Sigmoid colon (tissue), 3 donors: Measurements from ENCODE around the gene TNS2.

Experiments used
- POLR2A ChIP-seq, 2 donors: fragments of 450-650 bp; IDR thresholded peaks; one replicate each; pipeline ENCODE4 v1.6.1; 2016; ENCODE audit warnings: antibody characterized with exemption in 2 of 2, mild to moderate bottlenecking in 2 of 2, moderate library complexity in 2 of 2
- TF ChIP-seq, protein P1 (sequence below), 4 experiments: fragments of 450-650 bp in 3 of 4; fragments of 200-600 bp in 1 of 4; IDR thresholded peaks; one replicate each; pipeline ENCODE4 v1.5.1; 2016 to 2019; ENCODE audit warnings: antibody characterized with exemption in 4 of 4, mild to moderate bottlenecking in 3 of 4, moderate library complexity in 2 of 4

- no peak for TF ChIP-seq POLR2A (IDR thresholded peaks at IDR 0.05)
- TF ChIP-seq, protein P1, sequence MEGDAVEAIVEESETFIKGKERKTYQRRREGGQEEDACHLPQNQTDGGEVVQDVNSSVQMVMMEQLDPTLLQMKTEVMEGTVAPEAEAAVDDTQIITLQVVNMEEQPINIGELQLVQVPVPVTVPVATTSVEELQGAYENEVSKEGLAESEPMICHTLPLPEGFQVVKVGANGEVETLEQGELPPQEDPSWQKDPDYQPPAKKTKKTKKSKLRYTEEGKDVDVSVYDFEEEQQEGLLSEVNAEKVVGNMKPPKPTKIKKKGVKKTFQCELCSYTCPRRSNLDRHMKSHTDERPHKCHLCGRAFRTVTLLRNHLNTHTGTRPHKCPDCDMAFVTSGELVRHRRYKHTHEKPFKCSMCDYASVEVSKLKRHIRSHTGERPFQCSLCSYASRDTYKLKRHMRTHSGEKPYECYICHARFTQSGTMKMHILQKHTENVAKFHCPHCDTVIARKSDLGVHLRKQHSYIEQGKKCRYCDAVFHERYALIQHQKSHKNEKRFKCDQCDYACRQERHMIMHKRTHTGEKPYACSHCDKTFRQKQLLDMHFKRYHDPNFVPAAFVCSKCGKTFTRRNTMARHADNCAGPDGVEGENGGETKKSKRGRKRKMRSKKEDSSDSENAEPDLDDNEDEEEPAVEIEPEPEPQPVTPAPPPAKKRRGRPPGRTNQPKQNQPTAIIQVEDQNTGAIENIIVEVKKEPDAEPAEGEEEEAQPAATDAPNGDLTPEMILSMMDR (IDR thresholded peaks at IDR 0.05) = no peak
These were observed 15.4 kb upstream of the TNS2 start for GRCh38 chr12:53034459-53034858.
